ENCODE measurements around the gene NFKB1.

Gene NFKB1

DNA sequence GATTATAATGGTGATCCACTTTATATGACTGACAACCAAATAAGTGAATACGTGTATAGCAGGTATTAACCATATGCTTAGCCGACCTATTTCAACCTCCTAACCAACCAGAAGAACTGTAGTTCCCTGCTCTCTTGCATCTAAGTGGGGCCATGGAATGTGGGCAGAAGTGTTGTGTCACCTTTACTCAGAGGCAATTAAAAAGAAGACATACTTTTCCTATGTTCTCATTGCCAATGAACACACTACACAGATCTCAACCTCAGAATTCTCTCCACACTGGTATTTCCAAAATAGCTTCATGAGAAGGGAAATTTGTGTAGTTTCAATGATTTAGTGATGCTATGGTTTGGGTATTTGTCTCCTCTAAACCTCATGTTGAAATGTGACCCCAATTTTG lies 3.2 kb upstream of the NFKB1 start:
- no peak for DNase-seq

DNA sequence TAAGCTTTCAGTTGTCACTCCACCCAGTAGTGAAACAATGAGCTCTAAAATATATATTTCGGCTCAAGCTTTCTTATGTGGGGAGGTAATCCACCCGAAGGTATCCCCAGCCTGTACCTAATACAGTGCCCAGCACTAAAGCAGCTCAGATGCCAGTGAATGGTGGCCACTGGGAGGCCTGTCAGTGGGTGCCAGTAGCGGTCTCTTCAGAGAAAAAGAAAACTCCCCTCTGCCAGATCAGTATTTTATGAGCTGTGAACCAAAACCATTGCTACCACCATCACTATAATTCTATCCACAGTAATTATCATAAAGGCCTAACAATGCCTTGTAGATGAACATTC lies 835 bp upstream of the NFKB1 start:
- DNase-seq: peak in 2 of 5 experiments; percentile 23 to 61

DNA sequence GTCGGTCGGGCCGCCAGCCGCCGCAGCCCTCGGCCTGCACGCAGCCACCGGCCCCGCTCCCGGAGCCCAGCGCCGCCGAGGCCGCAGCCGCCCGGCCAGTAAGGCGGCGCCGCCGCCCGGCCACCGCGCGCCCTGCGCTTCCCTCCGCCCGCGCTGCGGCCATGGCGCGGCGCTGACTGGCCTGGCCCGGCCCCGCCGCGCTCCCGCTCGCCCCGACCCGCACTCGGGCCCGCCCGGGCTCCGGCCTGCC lies 213 bp downstream of the NFKB1 start:
- DNase-seq: no peak

DNA sequence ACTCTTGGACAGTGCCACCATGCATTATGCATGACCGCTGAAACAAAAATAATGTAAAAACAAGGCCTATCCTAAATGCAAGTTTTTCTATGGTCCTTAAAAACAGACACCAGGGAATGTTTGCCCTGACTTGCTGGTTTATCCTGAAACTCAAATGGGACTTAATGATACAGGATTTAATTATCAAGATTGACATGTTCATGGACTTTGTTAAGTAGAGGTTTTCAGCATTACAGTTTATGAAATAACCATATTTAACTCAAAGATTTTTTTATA lies 1.3 kb downstream of the NFKB1 start:
- DNase-seq: no peak

DNA sequence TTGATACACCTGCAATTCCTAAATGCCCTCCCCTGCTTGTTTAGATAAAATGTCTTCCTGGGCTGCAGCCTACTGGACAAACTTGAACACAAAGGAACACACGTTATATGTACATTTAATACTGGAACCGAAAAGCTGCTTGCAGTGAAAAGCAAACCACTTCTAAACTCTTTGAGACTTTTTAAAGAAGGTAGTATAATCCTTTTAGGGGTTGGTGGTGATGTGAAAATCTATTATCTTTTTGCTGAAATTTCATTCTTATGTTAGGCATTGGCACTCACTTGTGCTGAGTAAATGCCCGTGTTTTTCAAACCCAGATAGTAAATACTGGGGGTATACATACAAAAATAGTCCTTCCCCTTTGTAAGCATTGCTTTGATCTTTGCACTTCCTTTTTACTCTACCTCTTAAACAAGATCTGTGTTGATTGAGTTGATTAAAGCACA lies 2.2 kb downstream of the NFKB1 start:
- DNase-seq: peak in 1 of 5 experiments; percentile 34

DNA sequence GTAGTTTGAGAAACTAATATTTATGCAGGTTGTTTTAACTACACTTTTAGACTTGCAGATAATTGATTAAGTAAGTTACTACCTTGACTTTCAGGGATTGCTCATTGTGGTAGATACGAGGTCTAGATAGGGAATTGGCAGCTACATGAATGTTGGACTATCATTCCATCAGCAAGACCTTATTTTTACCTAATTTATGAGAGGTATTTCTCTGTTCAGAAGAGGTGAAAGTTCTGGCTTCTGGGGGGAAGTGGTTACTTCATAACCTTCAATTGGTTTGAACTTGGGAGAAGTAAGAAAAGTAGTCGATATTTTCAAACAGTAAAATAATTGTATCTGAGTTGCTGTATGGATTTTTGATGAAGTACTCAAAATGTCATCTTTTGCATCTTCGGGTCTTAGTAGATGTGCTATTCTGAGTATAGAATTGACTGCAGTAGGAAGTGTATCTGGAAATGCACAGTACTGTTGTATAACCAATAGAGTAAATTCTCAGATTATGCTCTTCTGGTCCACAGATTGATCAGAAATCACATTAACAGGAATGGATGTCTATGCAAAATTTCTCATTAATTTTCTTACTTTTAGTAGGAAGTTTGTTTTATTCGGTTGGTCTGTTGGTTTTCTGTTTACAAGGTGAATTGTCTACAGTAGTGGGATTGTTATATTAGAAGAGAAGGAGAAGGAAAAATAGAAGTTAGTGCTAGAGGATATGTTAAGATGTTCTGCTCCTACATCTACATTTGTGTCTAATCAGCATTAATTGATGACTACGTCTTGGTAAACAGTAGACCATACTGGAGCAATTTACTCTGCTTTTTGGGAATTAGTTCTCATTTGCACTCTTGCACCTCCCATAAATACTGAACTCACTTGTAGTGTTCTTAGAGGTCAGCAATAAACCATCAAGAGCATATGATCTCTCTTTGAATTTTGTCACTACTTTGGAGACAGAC lies 3.0 kb downstream of the NFKB1 start:
- peak in 1 of 5 experiments; percentile 38 for DNase-seq

DNA sequence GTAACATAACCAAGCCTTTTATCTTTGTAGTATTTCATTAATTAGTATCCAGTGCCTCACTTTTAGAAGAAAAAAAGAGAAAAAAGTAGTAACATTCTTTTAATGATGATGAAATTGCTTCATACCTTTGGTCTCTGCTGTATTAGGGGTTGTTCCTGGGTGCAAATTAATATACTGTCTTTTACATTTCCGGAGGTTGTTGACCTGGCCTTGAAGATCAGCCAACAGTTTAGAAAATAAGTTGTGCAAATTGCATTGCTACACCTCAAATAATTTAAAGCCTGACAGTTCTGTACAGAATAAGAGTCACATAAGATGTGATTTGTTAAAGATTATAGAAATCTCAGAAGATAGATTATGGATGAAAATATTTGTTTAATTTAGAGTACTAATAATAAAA lies 3.8 kb downstream of the NFKB1 start:
- no peak for DNase-seq

DNA sequence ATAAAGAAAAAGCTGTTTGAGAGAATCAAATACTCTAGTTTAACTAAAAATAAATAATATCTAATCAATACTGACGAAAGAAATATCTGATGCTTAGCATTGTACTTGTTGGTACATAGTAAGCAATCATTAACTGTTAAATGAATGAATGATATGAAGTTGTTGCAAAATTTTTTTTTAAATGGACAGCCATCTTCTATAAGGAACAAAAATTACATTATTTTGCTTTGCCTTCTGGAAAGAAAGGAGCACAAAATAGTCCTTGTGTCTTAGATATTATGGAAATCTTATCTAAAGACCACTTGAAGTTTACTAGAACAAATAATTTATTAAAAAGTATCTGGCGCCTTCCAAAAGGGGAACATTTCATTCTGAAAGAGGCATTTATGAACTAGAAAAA lies 4.5 kb downstream of the NFKB1 start:
- DNase-seq: no peak

DNA sequence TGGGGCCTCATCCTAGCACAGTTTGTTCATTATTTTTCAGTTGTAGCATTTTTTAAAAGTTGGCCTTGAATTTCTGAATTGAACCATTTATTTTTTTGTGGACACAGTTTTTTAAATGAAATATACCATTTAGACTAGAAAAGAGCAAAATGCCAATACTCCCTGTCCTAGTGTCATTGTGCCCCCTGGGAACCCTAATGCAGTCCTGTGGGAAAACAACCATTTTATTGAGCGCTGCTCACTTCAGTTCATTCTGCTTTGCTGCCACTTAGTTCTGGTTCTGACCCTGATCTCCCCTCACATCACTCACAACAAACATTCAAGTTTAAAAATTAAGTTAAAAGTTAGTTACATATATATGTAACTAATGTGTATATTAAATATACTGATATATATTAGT lies 5.4 kb downstream of the NFKB1 start:
- no peak for DNase-seq

DNA sequence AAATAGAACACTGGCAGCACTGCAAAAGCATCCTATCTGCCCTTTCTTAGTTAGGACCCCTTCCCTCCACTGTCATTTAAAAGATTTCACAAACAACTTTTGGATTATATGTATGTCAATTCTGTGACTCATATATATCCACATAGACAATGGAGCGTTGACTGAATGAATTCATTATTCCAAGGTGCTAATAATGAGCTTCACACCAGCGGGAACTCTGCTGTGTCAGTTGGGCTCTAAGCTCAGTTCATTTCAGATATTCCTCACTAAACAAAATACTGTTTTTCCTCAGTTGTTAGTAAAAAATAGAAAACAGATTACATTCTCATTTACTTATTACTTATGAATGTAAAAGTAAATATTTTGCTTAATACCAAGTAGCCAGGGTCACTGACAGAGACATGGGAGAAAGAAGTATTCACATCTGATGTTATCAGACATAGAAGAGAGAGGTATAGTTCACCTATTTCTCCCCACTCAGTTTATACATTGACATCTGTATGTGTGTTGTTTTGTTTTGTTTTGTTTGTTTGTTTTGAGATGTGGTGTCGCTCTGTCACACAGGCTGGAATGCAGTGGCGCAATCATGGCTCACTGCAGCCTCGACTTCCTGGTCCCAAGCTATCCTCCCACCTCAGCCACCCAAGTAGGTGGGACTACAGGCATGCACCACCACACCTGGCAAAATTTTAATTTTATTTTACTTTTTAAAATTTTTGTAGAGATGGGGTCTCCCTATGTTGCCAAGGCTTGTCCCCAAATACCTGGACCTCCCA lies 10.9 kb downstream of the NFKB1 start:
- no peak for DNase-seq

DNA sequence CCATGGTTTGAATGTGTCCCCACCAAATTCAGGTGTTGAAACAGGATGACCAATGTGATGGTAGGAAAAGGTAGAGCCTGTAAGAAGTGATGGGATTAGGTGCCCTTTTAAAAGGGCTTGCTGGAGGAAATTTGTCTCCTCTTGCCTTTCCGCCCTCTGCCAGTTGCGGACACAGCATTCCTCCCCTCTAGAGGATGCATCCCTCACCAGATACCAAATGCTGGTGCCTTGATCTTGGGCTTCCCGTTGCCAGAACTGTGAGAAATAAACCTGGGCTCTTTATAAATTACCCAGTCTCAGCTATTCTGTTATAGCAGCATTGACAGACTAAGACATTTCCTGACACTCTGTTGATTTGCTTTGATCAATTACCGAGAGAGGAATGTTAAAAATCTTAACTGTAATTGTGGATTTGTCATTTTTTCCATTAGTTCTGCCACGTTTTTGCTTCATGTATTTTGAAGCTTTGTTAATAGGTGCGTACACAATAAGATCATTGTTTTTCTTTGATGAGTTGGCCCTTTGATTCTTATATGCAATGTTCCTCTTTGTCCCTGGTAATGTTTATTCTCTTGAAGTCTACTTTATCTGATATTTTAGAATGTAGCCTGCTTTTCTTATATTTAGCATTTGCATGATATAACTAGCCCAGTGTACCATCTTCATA lies 13.3 kb downstream of the NFKB1 start:
- no peak for DNase-seq

DNA sequence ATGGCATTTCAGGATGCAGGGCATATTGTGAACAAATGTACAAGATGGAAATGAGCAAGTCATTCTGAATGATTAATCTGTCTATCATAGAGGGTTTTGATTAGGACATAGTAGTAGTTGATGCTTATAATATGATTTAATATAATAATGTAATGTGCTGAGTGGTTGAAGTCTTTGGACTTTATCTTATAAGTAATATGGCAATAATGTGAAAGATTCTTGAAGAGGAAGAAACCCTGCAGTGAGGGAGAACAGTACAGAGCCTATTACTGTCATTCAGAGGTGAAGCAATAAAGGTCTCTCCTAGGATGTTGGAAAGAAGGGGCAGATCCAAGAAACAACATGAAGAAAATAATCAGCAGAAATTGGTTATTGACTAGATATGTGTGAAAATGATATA lies 16.6 kb downstream of the NFKB1 start:
- no peak for DNase-seq

DNA sequence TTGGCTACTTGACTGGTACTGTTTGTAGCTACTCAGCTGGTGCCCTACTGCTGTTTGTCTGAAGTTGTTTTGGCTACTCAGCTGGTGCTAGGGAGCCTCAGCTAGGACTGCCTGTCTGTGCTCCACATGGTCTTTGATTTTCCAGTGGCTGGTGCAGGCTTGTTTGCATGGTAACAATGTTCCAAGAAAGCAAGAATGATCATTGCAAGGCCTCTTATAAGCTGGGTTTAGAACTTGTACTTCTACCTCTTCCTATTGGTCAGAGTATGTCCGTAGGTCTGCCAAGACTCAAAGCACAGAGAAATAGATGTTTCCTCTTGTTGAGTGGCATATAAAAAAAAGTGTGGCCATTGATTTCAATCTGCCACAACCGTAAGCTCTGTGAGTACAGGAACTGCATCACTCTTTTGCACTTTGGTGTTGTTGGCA lies 17.6 kb downstream of the NFKB1 start:
- peak in 3 of 5 experiments; percentile 17 to 78 (median 58) for DNase-seq

DNA sequence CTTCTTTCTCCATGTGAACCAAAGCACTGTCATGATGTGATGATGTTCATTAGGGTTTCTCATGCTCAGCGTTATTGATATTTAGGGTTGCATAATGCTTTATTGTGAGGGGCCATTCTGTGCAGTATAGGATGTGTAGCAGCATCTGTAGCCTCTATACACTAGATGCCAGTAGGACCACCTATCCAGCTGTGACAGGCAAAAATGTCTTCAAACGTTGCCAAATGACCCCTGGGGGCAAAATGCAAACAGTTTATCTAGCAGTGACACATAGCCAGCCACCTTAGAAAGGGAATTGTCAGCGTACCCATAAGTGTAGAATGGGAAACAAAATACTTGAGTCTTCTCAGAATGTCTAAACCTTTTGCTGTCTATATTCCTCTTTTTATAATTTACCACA lies 18.8 kb downstream of the NFKB1 start:
- DNase-seq: no peak

DNA sequence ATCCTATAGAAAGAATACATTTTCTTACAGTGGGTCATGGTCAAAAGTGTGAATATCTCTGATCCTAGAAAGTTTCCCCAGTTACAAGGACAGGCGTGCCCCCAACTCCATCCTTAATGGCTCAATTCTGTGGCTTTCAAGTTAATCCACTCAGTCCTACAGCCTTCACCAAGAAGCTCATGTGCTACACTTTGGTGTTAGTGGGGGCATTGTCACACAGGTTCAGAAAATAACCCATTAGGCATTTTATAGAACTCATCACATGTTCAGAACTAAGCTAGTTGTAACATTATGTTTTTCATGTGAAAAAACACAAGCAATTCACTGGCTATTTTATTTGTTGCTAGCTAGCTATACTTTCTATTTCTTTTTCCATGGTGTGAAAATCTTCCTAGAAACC lies 20.4 kb downstream of the NFKB1 start:
- DNase-seq: no peak

DNA sequence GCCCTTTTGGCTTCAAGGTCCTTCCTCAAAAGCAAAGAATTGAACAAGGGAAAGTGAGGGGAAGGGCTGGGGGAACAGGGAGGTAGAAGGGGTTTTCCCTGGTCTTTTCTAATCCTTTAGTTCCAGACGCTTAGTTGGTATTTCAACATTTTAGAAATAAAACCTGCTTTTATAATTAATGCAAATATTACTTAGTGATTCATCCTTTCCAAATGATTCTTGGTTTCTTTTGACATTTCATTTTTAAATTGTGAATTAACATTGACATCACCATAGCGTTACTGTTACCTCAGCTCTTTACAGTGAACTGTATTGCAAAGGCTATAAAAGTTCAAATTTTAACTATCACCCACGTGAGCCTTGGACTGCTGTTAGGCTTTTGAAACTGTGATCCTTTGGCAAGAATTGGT lies 20.9 kb downstream of the NFKB1 start:
- DNase-seq: no peak

DNA sequence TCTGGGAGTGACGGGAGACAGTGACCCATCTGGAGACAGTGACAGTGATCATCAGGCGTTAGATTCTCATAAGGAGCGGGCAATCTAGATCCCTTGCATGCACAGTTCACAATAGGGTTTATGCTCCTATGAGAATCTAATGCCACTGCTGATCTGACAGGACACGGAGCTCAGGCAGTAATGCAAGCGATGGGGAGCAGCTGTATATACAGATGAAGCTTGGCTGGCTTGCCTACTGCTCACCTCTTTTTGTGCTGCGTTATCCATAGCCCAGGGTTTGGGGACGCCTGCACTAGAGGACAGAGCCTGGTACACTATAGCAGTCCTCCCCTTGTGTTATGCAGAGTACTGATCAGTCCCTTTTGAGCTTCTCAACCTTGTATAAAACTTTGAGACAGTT lies 23.5 kb downstream of the NFKB1 start:
- no peak for DNase-seq

DNA sequence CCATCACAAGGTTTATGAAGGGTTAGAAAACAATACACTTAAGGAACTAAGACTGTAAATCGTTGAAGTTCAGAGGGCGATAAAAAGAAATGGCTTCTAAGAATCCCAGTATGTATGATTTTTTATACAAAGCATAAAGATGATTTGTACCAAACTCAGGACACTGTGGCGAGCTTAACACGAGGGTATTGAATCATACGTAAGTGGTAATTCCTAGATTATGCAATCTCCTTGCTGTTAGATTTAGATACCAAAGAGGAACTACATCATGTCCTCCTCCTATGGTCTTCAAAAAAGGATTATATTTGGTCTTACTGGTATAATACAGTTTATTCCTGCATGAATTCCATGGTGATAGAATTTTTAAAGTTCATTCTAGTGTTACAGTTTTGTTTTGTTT lies 23.9 kb downstream of the NFKB1 start:
- DNase-seq: no peak

DNA sequence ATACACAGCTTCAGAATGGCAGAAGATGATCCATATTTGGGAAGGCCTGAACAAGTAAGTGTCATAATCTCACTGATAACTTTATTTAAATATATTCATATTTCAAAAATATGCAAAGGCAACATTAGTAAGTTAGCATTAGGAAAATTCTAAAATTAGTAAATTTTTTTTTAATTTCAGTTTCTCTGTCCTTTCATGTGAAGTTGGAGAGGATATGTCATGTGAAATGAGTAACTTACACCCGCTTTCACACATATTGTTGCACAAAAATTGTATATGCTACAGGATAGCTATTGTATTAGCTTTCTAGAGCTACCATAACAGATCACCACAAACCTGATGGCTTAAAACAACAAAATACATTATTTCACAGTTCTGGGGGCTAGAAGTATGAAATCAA lies 24.3 kb downstream of the NFKB1 start:
- no peak for DNase-seq

DNA sequence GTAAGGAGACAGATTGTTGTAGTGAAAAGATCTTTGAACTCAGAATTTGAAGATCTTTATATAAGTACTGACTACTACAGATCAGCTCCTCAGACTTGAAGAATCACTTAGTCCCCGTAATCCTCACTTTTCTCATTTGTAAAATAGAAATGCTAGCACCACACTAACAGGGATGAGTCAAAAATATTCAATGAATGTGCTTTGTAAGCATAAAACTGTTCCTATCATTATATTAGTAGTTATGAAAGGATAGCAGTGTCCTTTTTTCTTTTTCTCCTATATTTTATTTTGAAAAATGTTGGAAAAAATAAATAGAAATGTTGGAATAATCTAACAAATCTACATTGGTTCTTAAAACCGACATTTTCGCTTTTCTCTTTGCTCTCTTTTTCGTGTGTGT lies 25.4 kb downstream of the NFKB1 start:
- no peak for DNase-seq

DNA sequence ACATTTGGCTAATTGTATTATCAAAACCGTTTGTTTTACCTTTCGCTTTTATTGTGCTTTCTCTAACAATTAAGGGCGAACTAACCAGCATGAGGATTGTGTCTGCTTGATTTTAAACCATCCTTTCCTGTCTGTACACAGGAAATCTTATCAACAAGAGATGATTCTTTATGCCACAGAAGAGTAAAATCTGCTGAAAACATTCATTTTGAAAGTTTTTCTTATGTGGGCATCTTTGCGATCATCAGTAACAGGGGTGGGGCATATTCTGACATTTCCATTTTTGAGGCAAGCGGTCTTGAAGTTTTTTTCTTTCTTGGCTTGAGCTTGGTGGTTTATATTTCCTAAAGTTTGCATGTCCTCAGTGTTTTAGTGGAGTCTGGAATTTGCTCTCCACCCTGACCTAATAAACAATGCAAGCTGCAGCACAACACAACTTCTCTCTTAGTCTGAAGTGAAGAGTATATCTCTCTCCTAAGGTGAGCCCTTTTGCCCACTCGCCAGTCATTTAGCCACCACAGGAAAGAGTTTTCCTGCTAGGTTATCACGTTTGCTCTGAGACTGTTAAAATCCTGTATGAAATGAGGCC lies 26.6 kb downstream of the NFKB1 start:
- DNase-seq: peak in 1 of 5 experiments; percentile 82

DNA sequence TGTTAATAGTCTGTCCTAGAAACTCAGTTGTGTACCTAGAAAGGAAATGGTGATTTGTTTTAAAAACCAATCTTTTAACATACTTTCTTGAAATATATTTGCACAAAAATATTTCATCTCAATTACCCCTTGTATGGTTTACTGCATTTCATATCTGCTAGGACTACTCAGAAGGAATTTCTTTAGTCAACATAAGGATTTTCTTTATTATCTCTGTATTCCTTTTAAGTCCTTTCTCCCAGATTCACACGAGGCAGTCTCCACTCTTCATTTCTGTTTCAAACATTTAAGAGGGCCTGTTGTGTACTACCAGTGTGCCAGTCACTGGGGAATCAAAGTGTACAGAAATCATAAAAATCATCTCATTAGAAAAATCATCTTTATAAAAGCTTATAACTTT lies 28.8 kb downstream of the NFKB1 start:
- DNase-seq: no peak

DNA sequence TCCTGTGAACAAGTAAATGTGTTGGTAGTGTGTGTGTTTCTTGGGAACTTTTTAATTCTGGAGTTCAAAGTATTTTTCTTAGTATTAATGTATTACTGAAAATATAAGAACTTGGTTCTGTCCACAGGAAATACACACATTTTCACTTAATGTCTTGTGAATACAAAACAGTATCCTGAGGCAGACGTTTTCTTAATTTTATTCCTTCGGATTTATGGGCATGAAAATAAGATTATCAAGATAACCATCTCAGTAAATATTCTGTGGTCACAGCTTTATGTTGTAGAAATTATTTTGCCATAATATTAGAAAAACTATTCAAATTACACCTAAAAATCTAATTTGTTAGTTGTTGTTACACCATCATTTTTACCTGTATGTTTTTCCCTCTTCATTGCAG lies 29.8 kb downstream of the NFKB1 start:
- no peak for DNase-seq

DNA sequence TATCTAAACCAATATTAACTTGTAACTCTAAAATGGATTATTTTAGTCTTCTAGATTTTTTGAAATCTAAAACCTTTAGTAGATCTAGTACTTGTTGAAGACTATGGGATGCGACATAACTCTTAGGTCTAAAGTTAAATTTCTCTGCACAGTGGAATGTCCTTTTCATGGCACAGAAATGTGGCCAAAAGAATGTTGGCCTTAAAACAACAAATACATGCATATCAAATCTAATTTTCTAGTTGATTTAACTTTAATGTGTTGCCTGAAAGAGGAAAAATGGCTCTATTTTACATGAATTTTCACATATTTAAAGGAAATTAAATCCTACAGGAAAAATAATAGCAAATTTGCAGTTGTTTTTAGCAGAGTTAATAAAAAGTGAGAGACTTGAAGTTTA lies 30.3 kb downstream of the NFKB1 start:
- DNase-seq: no peak

Data from T-helper 2 cell (primary cell).